H9 (cell line): ENCODE measurements around the gene MGAT5B. TPM values are rescaled to one million over a fixed set of nuclear protein-coding genes. Genes with fewer than 3 reads are reported as not detected.

ENCODE experiments used
- DNase-seq: peaks from one replicate; pipeline ENCODE4 v3.0.0-alpha.2; 2017
- H2AFZ ChIP-seq: one replicate; pipeline ENCODE4 v1.6.1; 2013; ENCODE audit warnings: mild to moderate bottlenecking, low read length, control low read depth, moderate library complexity
- H2AK5ac ChIP-seq: 2 replicates; pipeline ENCODE4 v1.6.1; 2013; ENCODE audit warnings: low read length, control low read depth, mixed read lengths; ENCODE audit not compliant: insufficient read length
- H2BK120ac ChIP-seq: one replicate; pipeline ENCODE4 v1.6.1; 2013; ENCODE audit warnings: low read depth, mild to moderate bottlenecking, low read length, control low read depth, inconsistent platforms; ENCODE audit not compliant: poor library complexity, severe bottlenecking
- H2BK12ac ChIP-seq: 2 replicates; pipeline ENCODE4 v1.6.1; 2013; ENCODE audit warnings: low read length, control low read depth, mixed read lengths, low read depth; ENCODE audit not compliant: insufficient read length
- H2BK15ac ChIP-seq: 2 replicates; pipeline ENCODE4 v1.6.1; 2013; ENCODE audit warnings: low read depth, low read length, control low read depth
- H2BK20ac ChIP-seq: one replicate; pipeline ENCODE4 v1.6.1; 2013; ENCODE audit warnings: low read depth, mild to moderate bottlenecking, low read length, control low read depth, inconsistent platforms; ENCODE audit not compliant: poor library complexity, severe bottlenecking
- H2BK5ac ChIP-seq: 2 replicates; pipeline ENCODE4 v1.6.1; 2013; ENCODE audit warnings: low read length, control low read depth, mixed read lengths; ENCODE audit not compliant: insufficient read length
- H3K14ac ChIP-seq: 2 replicates; pipeline ENCODE4 v1.6.1; 2013; ENCODE audit warnings: low read length, control low read depth; ENCODE audit not compliant: insufficient read depth
- H3K18ac ChIP-seq: 2 replicates; pipeline ENCODE4 v1.6.1; 2013; ENCODE audit warnings: low read depth, mild to moderate bottlenecking, mixed read lengths, low read length, control low read depth; ENCODE audit not compliant: insufficient read length
- H3K23ac ChIP-seq: 2 replicates; pipeline ENCODE4 v1.6.1; 2013; ENCODE audit warnings: low read length, control low read depth, mixed read lengths, low read depth; ENCODE audit not compliant: insufficient read length
- H3K23me2 ChIP-seq: 2 replicates; pipeline ENCODE4 v1.6.1; 2013; ENCODE audit warnings: low read depth, mild to moderate bottlenecking, mixed read lengths, low read length, control low read depth; ENCODE audit not compliant: insufficient read length, poor library complexity, severe bottlenecking
- H3K27ac ChIP-seq: 2 replicates; pipeline ENCODE4 v1.5.1; 2013; ENCODE audit warnings: low read length, control low read depth, mixed read lengths, low read depth; ENCODE audit not compliant: insufficient read length
- H3K27me3 ChIP-seq: 2 replicates; pipeline ENCODE4 v1.6.1; 2013; ENCODE audit warnings: low read length, control low read depth, inconsistent platforms; ENCODE audit not compliant: insufficient read depth
- H3K4ac ChIP-seq: 2 replicates; pipeline ENCODE4 v1.6.1; 2013; ENCODE audit warnings: low read depth, mild to moderate bottlenecking, control low read depth, inconsistent platforms, low read length, moderate library complexity
- H3K4me1 ChIP-seq: 2 replicates; pipeline ENCODE4 v1.6.1; 2013; ENCODE audit warnings: low read length, control low read depth, inconsistent platforms; ENCODE audit not compliant: insufficient read depth
- H3K4me2 ChIP-seq: 2 replicates; pipeline ENCODE4 v1.6.1; 2013; ENCODE audit warnings: low read length, control low read depth, mixed read lengths; ENCODE audit not compliant: insufficient read length, insufficient read depth
- H3K56ac ChIP-seq: 2 replicates; pipeline ENCODE4 v1.6.1; 2013; ENCODE audit warnings: low read depth, mild to moderate bottlenecking, mixed read lengths, low read length, control low read depth; ENCODE audit not compliant: insufficient read length
- H3K79me1 ChIP-seq: 2 replicates; pipeline ENCODE4 v1.6.1; 2013; ENCODE audit warnings: low read depth, mild to moderate bottlenecking, moderate library complexity, low read length, control low read depth, inconsistent platforms; ENCODE audit not compliant: insufficient read depth, poor library complexity, severe bottlenecking
- H3K79me2 ChIP-seq: 2 replicates; pipeline ENCODE4 v1.6.1; 2013; ENCODE audit warnings: low read length, control low read depth, inconsistent platforms; ENCODE audit not compliant: insufficient read depth
- H3K9ac ChIP-seq: 2 replicates; pipeline ENCODE4 v1.6.1; 2013; ENCODE audit warnings: low read length, control low read depth, mixed read lengths; ENCODE audit not compliant: insufficient read length; ENCODE audit errors: extremely low read depth
- H3K9me3 ChIP-seq: one replicate; pipeline ENCODE4 v1.6.1; 2013; ENCODE audit warnings: low read depth, low read length, inconsistent platforms; ENCODE audit not compliant: control insufficient read depth
- H3T11ph ChIP-seq: one replicate; pipeline ENCODE4 v1.6.1; 2013; ENCODE audit warnings: mild to moderate bottlenecking, low read length, control low read depth, inconsistent platforms
- H4K20me1 ChIP-seq: one replicate; pipeline ENCODE4 v1.6.1; 2013; ENCODE audit not compliant: control insufficient read depth, insufficient read length, insufficient read depth
- H4K5ac ChIP-seq: 2 replicates; pipeline ENCODE4 v1.6.1; 2013; ENCODE audit warnings: low read depth, mild to moderate bottlenecking, mixed read lengths, low read length, control low read depth; ENCODE audit not compliant: insufficient read length
- H4K8ac ChIP-seq: replicated peaks from 2 replicates; pipeline ENCODE4 v1.6.1; 2013; ENCODE audit warnings: low read length, control low read depth, mixed read lengths, low read depth; ENCODE audit not compliant: insufficient read length
- H4K91ac ChIP-seq: 2 replicates; pipeline ENCODE4 v1.6.1; 2013; ENCODE audit warnings: low read depth, mild to moderate bottlenecking, moderate library complexity, mixed read lengths, low read length, control low read depth; ENCODE audit not compliant: insufficient read length
- H3K27ac Mint-ChIP-seq, 3 experiments: 2 replicates in 2 of 3; 3 replicates in 1 of 3; pipeline ENCODE4 v1.8.0; 2020 to 2021; ENCODE audit warnings: mixed read lengths in 3 of 3, mild to moderate bottlenecking in 1 of 3, moderate library complexity in 1 of 3
- H3K27me3 Mint-ChIP-seq: 2 replicates; pipeline ENCODE4 v1.8.0; 2021; ENCODE audit warnings: low read depth, mild to moderate bottlenecking, moderate library complexity, mixed read lengths
- H3K36me3 Mint-ChIP-seq, 3 experiments: 2 replicates in 2 of 3; 3 replicates in 1 of 3; pipeline ENCODE4 v1.8.0; 2020 to 2021; ENCODE audit warnings: low read depth in 3 of 3, mixed read lengths in 3 of 3; ENCODE audit not compliant: insufficient read depth in 1 of 3
- H3K4me1 Mint-ChIP-seq, 2 experiments: 2 replicates each; pipeline ENCODE4 v1.8.0; 2020; ENCODE audit warnings: mixed read lengths in 2 of 2
- H3K4me3 Mint-ChIP-seq, 2 experiments: 2 replicates in 1 of 2; 3 replicates in 1 of 2; pipeline ENCODE4 v1.8.0; 2020 to 2021; ENCODE audit warnings: mild to moderate bottlenecking in 2 of 2, mixed read lengths in 2 of 2, moderate library complexity in 1 of 2
- H3K9me3 Mint-ChIP-seq, 2 experiments: 2 replicates in 1 of 2; 3 replicates in 1 of 2; pipeline ENCODE4 v1.8.0; 2020; ENCODE audit warnings: mild to moderate bottlenecking in 2 of 2, mixed read lengths in 2 of 2, moderate library complexity in 1 of 2
- WGBS: extraction: QIAGEN DNeasy Blood & Tissue Kit; methylation state at CpG from one replicate; pipeline ENCODE4 v1.1.7; 2013; ENCODE audit warnings: missing lambda C conversion rate, low lambda C conversion rate, mixed read lengths; ENCODE audit not compliant: insufficient read length; ENCODE audit errors: extremely low coverage; 5-methylcytosine and 5-hydroxymethylcytosine counted together
- total RNA-seq: library from RNA; stranded (reverse); gene quantifications from 2 replicates; pipeline ENCODE4 v1.2.1, GENCODE V29; 2021
- TF ChIP-seq, protein P1 (sequence below): fragments of 200-600 bp; sonication (generic); conservative IDR thresholded peaks from 3 replicates; pipeline ENCODE4 v1.8.0; 2021; ENCODE audit warnings: antibody characterized with exemption, mild to moderate bottlenecking

MGAT5B gene
- total RNA-seq, 1 experiment from 2014 or later, result 4.9 TPM

- Histone ChIP-seq H3K27me3 (no peaks in the 10 kb centered on the region), H3T11ph (no peak overlapping the region), H2AFZ (no peak overlapping the region), H4K5ac (no peak overlapping the region), H3K23ac (no peak overlapping the region), H3K18ac (no peak overlapping the region), H2AK5ac (no peak overlapping the region), H3K27ac (no peak overlapping the region), H3K79me2 (no peaks in the 10 kb centered on the region), H3K23me2 (no peaks in the 10 kb centered on the region), H3K9ac (no peak overlapping the region), H4K91ac (no peak overlapping the region), H2BK15ac (no peak overlapping the region), H2BK5ac (no peak overlapping the region), H4K20me1 (no peaks in the 10 kb centered on the region), H3K4me1 (peaks cover under 1% of the 10 kb centered on the region; the same call in 1 of the 2 replicates), H3K9me3 (no peaks in the 10 kb centered on the region), H2BK20ac (no peak overlapping the region), H4K8ac (no peak overlapping the region), H3K4me2 (no peak overlapping the region), H3K79me1 (no peaks in the 10 kb centered on the region), H2BK12ac (no peak overlapping the region), H2BK120ac (no peak overlapping the region), H3K14ac (no peak overlapping the region), H3K56ac (no peak overlapping the region), H3K4ac (no peak overlapping the region)
- no peak overlapping the region for H3K27ac Mint-ChIP-seq
- H3K27me3 Mint-ChIP-seq, result no peaks in the 10 kb centered on the region
- H3K4me3 Mint-ChIP-seq, result no peak overlapping the region
- TF ChIP-seq, protein P1, sequence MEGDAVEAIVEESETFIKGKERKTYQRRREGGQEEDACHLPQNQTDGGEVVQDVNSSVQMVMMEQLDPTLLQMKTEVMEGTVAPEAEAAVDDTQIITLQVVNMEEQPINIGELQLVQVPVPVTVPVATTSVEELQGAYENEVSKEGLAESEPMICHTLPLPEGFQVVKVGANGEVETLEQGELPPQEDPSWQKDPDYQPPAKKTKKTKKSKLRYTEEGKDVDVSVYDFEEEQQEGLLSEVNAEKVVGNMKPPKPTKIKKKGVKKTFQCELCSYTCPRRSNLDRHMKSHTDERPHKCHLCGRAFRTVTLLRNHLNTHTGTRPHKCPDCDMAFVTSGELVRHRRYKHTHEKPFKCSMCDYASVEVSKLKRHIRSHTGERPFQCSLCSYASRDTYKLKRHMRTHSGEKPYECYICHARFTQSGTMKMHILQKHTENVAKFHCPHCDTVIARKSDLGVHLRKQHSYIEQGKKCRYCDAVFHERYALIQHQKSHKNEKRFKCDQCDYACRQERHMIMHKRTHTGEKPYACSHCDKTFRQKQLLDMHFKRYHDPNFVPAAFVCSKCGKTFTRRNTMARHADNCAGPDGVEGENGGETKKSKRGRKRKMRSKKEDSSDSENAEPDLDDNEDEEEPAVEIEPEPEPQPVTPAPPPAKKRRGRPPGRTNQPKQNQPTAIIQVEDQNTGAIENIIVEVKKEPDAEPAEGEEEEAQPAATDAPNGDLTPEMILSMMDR, result no peak
- DNase-seq, result no peak
- no CpG with 5 or more reads among the region's 13 CpGs for WGBS
- peaks cover 0 to 4% of the 10 kb centered on the region in 2 experiments; a peak in 2 of 5 replicates for H3K9me3 Mint-ChIP-seq
- peaks cover 2 to 11% (median 3%) of the 10 kb centered on the region in 3 experiments; a peak in 6 of 7 replicates for H3K36me3 Mint-ChIP-seq
- H3K4me1 Mint-ChIP-seq, result peaks cover 5 to 10% of the 10 kb centered on the region in 2 experiments
These were observed 35.9 kb downstream of the MGAT5B start for GRCh38 chr17:76904116-76904515.
